Subcutaneous adipose tissue (tissue), 4 donors: ENCODE data around the gene PYDC1. TPM values are rescaled to one million over a fixed set of nuclear protein-coding genes. Genes with fewer than 3 reads are reported as not detected.

Experiments used
- CTCF ChIP-seq: fragments of 450-650 bp; IDR thresholded peaks from one replicate; pipeline ENCODE4 v1.5.1; 2016; ENCODE audit warnings: low read depth, mild to moderate bottlenecking, control low read depth, antibody characterized with exemption, moderate library complexity
- total RNA-seq, 4 donors: library from RNA; depleted of rRNA; stranded (reverse); fragments of >200 nt; gene quantifications; one replicate each; pipeline ENCODE4 v1.1.0, GENCODE V29; 2016

Gene PYDC1
- total RNA-seq, 4 donors from 2014 or later = not detected

GRCh38 chr16:31186176-31186575 is 30.8 kb downstream of the PYDC1 start:
- TF ChIP-seq CTCF = no peak

GRCh38 chr16:31185339-31185738 is 31.6 kb downstream of the PYDC1 start:
- TF ChIP-seq CTCF = no peak

GRCh38 chr16:31184888-31185287 is 32.0 kb downstream of the PYDC1 start:
- TF ChIP-seq CTCF = no peak

- no peak for TF ChIP-seq CTCF
Measured at GRCh38 chr16:31183432-31184428, 33.2 kb downstream of the PYDC1 start.

GRCh38 chr16:31182391-31182790 is 34.5 kb downstream of the PYDC1 start:
- no peak for TF ChIP-seq CTCF

- TF ChIP-seq CTCF = no peak
Measured at GRCh38 chr16:31181102-31181830, 35.7 kb downstream of the PYDC1 start.
